ENCODE results near the gene ZCCHC7. TPM values are rescaled to one million over a fixed set of nuclear protein-coding genes. Genes with fewer than 3 reads are reported as not detected.

Gene ZCCHC7
- total RNA-seq, 1 donor from 2014 or later, result 9.9 TPM

GRCh38 chr9:37209431-37210386, 89.3 kb downstream of the ZCCHC7 start:
- DNase-seq (ENCODE audit: low read depth in 2 of 2), result peak; percentile 20 to 41

- no peak for DNase-seq (ENCODE audit: low read depth in 2 of 2)
Observed at GRCh38 chr9:37210737-37211523, 90.6 kb downstream of the ZCCHC7 start.

GRCh38 chr9:37212435-37212834, 92.1 kb downstream of the ZCCHC7 start:
- no peak for DNase-seq (ENCODE audit: low read depth in 2 of 2)

- no peak for DNase-seq (ENCODE audit: low read depth in 2 of 2)
Observed at GRCh38 chr9:37215381-37215780, 95.0 kb downstream of the ZCCHC7 start.

- no peak for DNase-seq (ENCODE audit: low read depth in 2 of 2)
Observed at GRCh38 chr9:37215830-37216229, 95.5 kb downstream of the ZCCHC7 start.

GRCh38 chr9:37217161-37217560, 96.8 kb downstream of the ZCCHC7 start:
- no peak for DNase-seq (ENCODE audit: low read depth in 2 of 2)

- DNase-seq (ENCODE audit: low read depth in 2 of 2), result peak in 1 of 2 donors; percentile 50
Observed at GRCh38 chr9:37218800-37219425, 98.5 kb downstream of the ZCCHC7 start.

- DNase-seq (ENCODE audit: low read depth in 2 of 2), result no peak
Observed at GRCh38 chr9:37220971-37221370, 100.6 kb downstream of the ZCCHC7 start.

GRCh38 chr9:37221489-37222106, 101.2 kb downstream of the ZCCHC7 start:
- no peak for DNase-seq (ENCODE audit: low read depth in 2 of 2)

GRCh38 chr9:37229455-37229854, 109.1 kb downstream of the ZCCHC7 start:
- DNase-seq (ENCODE audit: low read depth in 2 of 2), result no peak

GRCh38 chr9:37229882-37230482, 109.6 kb downstream of the ZCCHC7 start:
- peak; percentile 56 to 81 for DNase-seq (ENCODE audit: low read depth in 2 of 2)

GRCh38 chr9:37236822-37237221, 116.4 kb downstream of the ZCCHC7 start:
- DNase-seq (ENCODE audit: low read depth in 2 of 2), result no peak

- DNase-seq (ENCODE audit: low read depth in 2 of 2), result no peak
Observed at GRCh38 chr9:37238122-37238521, 117.7 kb downstream of the ZCCHC7 start.

- no peak for DNase-seq (ENCODE audit: low read depth in 2 of 2)
Observed at GRCh38 chr9:37239224-37239859, 119.0 kb downstream of the ZCCHC7 start.

GRCh38 chr9:37239921-37240320, 119.5 kb downstream of the ZCCHC7 start:
- no peak for DNase-seq (ENCODE audit: low read depth in 2 of 2)

- no peak for DNase-seq (ENCODE audit: low read depth in 2 of 2)
Observed at GRCh38 chr9:37241340-37241739, 121.0 kb downstream of the ZCCHC7 start.

GRCh38 chr9:37242089-37242488, 121.7 kb downstream of the ZCCHC7 start:
- no peak for DNase-seq (ENCODE audit: low read depth in 2 of 2)

- DNase-seq (ENCODE audit: low read depth in 2 of 2), result no peak
Observed at GRCh38 chr9:37243588-37244345, 123.4 kb downstream of the ZCCHC7 start.

- DNase-seq (ENCODE audit: low read depth in 2 of 2), result no peak
Observed at GRCh38 chr9:37246826-37247225, 126.5 kb downstream of the ZCCHC7 start.

- no peak for DNase-seq (ENCODE audit: low read depth in 2 of 2)
Observed at GRCh38 chr9:37248651-37249163, 128.3 kb downstream of the ZCCHC7 start.
